Gastrocnemius medialis (tissue), 4 donors: ENCODE data around the gene MKLN1. TPM values are rescaled to one million over a fixed set of nuclear protein-coding genes. Genes with fewer than 3 reads are reported as not detected.

Experiments
- ATAC-seq, 2 donors: fragments of 150-250 bp; one replicate each; pipeline ENCODE4 v1.9.1; 2016
- DNase-seq, 2 donors: peaks; one replicate each; pipeline ENCODE4 v3.0.0-alpha.2; 2019
- H3K27ac ChIP-seq, 4 donors: fragments of 200-600 bp; sonication (generic); 1 replicate in 1 of 4; 2 replicates in 3 of 4; pipeline ENCODE4 v1.5.1; 2016 to 2018; ENCODE audit warnings: mild to moderate bottlenecking in 2 of 4, moderate library complexity in 1 of 4
- H3K27me3 ChIP-seq, 3 donors: fragments of 200-600 bp; sonication (generic) in 2 of 3; 1 replicate in 1 of 3; 2 replicates in 2 of 3; pipeline versions ENCODE4 v1.5.1 to v1.6.0; 2016 to 2019; ENCODE audit warnings: mild to moderate bottlenecking in 1 of 3, moderate library complexity in 1 of 3
- H3K36me3 ChIP-seq, 2 donors: fragments of 200-600 bp; sonication (generic) in 1 of 2; one replicate each; pipeline ENCODE4 v1.5.1; 2017 to 2018
- H3K4me1 ChIP-seq, 2 donors: fragments of 200-600 bp; sonication (generic) in 1 of 2; one replicate each; pipeline ENCODE4 v1.5.1; 2016 to 2017; ENCODE audit warnings: mild to moderate bottlenecking in 2 of 2
- H3K4me3 ChIP-seq, 4 donors: fragments of 200-600 bp; sonication (generic) in 3 of 4; 1 replicate in 1 of 4; 2 replicates in 3 of 4; pipeline ENCODE4 v1.5.1; 2016 to 2019; ENCODE audit warnings: mild to moderate bottlenecking in 2 of 4
- H3K9me3 ChIP-seq, 3 donors: fragments of 200-600 bp; sonication (generic) in 2 of 3; 1 replicate in 1 of 3; 2 replicates in 2 of 3; pipeline ENCODE4 v1.5.1; 2016 to 2019
- POLR2A ChIP-seq, 2 donors: fragments of 450-650 bp; IDR thresholded peaks; one replicate each; pipeline ENCODE4 v1.6.1; 2017; ENCODE audit warnings: antibody characterized with exemption in 2 of 2, mild to moderate bottlenecking in 2 of 2, moderate library complexity in 2 of 2
- in situ Hi-C, 4 donors: fragments of 200-750 bp; cut with MboI; loops; one replicate each; pipeline versions ENCODE4 v1.15.0 to v1.8.0; 2017; ENCODE audit warnings: low sequenced_read_pairs in 4 of 4
- intact Hi-C: fragments of 100-400 bp; cut with DNase I; formaldehyde crosslinking; loops from one replicate; pipeline ENCODE4 v1.15.1; 2023; ENCODE audit warnings: low total_unique reads
- total RNA-seq, 4 donors: library from RNA; depleted of rRNA; stranded (reverse); fragments of >200 nt; gene quantifications; one replicate each; pipeline versions ENCODE4 v1.1.0 to v1.2.3, GENCODE V29; 2016
- TF ChIP-seq, protein P1 (sequence below), 5 experiments: fragments of 450-650 bp in 3 of 5; fragments of 200-600 bp in 2 of 5; sonication (generic) in 2 of 5; IDR thresholded peaks in 4 of 5; conservative IDR thresholded peaks in 1 of 5; 1 replicate in 4 of 5; 2 replicates in 1 of 5; pipeline ENCODE4 v1.5.1; 2016 to 2019; ENCODE audit warnings: antibody characterized with exemption in 5 of 5, mild to moderate bottlenecking in 3 of 5, moderate library complexity in 3 of 5

The MKLN1 gene
- total RNA-seq, 4 donors from 2014 or later, result 29.1 to 81.1 (median 48.9) TPM

DNA sequence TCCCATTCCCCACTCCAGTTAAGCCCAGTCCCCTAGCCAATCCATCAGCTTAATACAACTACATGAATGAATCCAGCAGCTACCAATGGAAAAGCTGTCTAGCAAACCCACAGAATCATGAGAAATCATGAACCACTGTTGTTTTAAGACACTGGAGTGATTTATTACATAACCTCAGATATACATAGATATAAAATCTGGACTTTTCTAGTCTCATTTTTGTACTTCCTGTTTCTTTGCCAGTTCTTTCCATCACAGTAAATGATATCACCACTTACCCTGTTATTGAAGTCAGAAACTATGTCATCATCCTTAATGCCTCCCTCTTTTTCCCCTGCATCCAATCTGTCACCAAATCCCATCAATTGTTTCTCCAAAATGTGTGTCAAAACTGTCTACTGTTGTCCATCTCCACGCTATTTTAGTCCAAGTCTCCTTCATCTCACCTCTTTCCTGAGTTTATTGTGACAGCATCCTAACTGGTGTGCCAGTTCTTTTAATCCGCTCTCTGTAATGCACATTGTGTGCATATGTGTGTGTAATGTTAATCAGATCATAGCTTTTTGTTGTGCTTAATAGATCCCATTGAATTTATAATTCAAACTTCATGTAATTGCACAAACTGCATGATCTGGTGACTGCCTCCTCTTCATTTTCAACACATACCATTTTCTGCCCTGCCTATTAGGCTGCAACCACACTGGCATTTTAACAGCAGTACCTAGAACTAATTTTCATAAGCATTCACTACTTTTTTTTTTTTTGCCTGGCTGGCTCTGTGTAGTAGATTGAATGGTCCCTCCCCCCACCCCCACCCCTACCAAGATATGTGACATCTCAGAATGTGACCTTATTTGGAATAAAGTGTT lies 56.0 kb downstream of the MKLN1 start:
- no peak for TF ChIP-seq POLR2A (IDR thresholded peaks at IDR 0.05)
- TF ChIP-seq, protein P1, sequence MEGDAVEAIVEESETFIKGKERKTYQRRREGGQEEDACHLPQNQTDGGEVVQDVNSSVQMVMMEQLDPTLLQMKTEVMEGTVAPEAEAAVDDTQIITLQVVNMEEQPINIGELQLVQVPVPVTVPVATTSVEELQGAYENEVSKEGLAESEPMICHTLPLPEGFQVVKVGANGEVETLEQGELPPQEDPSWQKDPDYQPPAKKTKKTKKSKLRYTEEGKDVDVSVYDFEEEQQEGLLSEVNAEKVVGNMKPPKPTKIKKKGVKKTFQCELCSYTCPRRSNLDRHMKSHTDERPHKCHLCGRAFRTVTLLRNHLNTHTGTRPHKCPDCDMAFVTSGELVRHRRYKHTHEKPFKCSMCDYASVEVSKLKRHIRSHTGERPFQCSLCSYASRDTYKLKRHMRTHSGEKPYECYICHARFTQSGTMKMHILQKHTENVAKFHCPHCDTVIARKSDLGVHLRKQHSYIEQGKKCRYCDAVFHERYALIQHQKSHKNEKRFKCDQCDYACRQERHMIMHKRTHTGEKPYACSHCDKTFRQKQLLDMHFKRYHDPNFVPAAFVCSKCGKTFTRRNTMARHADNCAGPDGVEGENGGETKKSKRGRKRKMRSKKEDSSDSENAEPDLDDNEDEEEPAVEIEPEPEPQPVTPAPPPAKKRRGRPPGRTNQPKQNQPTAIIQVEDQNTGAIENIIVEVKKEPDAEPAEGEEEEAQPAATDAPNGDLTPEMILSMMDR (IDR thresholded peaks at IDR 0.05 in 4 of 5, conservative IDR thresholded peaks at IDR 0.05 in 1 of 5), result no peak
- H3K4me1 ChIP-seq, result peaks cover 6 to 8% of the 10 kb centered on the region in 2 donors
- ATAC-seq (no peak), DNase-seq (no peak)
- intact Hi-C loops (no loop called here), in situ Hi-C loops (no loop called here)
- H3K36me3 ChIP-seq, result no peaks in the 10 kb centered on the region
- no peak overlapping the region for H3K27ac ChIP-seq
- H3K27me3 ChIP-seq, result no peaks in the 10 kb centered on the region
- H3K4me3 ChIP-seq, result no peak overlapping the region
- no peaks in the 10 kb centered on the region for H3K9me3 ChIP-seq

DNA sequence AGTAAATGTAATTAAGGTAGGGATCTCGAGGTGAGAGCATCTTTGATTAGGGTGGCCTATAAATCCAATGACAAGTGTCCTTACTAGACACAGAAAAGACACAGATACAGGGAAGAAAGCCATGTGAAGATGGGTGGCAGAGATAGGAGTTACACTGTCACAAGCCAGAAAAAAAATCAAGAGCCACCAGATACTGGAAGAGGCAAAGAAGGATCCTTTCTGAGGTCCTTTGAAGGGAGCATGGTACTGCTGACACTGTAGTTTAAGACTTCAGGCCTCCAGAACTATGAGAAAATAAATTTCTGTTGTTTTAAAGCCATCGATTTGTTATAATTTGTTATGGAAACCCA lies 56.6 kb downstream of the MKLN1 start:
- in situ Hi-C loops (no loop called here), intact Hi-C loops (no loop called here)
- no peak for TF ChIP-seq POLR2A (IDR thresholded peaks at IDR 0.05)
- TF ChIP-seq, protein P1 (IDR thresholded peaks at IDR 0.05 in 4 of 5, conservative IDR thresholded peaks at IDR 0.05 in 1 of 5), result no peak
- no peaks in the 10 kb centered on the region for H3K36me3 ChIP-seq
- H3K27ac ChIP-seq, result no peak overlapping the region
- DNase-seq (no peak), ATAC-seq (no peak)
- peaks cover 6 to 8% of the 10 kb centered on the region in 2 donors for H3K4me1 ChIP-seq
- no peaks in the 10 kb centered on the region for H3K27me3 ChIP-seq
- H3K4me3 ChIP-seq, result no peak overlapping the region
- no peaks in the 10 kb centered on the region for H3K9me3 ChIP-seq

DNA sequence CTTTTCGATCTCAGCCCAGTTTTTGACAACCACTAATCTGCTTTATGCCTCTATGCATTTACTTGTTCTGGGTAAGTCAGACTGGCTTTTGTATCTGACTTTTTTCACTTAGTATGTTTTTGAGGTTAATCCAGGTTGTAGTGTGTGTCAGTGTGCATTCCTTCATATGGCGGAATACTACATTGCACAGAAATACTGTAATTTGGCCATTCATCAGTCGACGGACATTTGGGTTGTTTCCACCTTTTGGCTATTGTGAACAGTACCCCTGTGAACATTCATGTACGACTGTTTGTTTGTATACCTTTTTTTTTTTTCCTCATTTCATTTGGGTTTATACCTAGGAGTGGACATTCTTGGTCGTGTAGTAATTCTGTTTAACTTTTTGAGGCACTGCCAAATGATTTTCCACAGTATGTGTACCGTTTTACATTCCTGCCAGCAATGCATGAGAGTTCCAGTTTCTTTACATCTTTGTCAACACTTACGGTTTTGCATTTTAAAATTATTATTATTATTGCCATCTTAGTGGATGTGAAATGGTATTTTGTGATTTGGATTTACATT lies 57.4 kb downstream of the MKLN1 start:
- intact Hi-C loops (no loop called here), in situ Hi-C loops (no loop called here)
- no peak for DNase-seq
- H3K27me3 ChIP-seq, result no peaks in the 10 kb centered on the region
- no peak for ATAC-seq
- H3K4me1 ChIP-seq, result peaks cover 6 to 8% of the 10 kb centered on the region in 2 donors
- no peaks in the 10 kb centered on the region for H3K36me3 ChIP-seq
- H3K9me3 ChIP-seq, result no peaks in the 10 kb centered on the region
- TF ChIP-seq, protein P1 (IDR thresholded peaks at IDR 0.05 in 4 of 5, conservative IDR thresholded peaks at IDR 0.05 in 1 of 5), result no peak
- no peak for TF ChIP-seq POLR2A (IDR thresholded peaks at IDR 0.05)
- no peak overlapping the region for H3K4me3 ChIP-seq
- no peak overlapping the region for H3K27ac ChIP-seq

DNA sequence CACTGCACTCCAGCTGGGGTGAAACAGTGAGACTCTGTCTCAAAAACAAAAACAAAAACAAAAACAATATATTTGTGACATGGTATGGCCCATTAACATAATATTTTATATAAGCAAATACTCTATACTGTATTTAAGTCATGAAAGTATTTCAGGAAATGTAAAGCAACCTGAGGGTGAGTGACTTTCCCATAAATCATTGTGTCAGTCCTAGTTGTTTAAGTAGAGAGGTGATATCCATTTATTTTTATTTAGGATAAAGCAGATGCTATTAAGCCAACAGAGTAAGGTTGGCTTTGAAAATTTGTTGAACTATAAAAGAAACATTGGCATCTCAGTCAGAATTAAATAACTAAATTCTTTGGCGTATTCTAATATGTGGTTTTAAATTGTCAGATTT lies 60.5 kb downstream of the MKLN1 start:
- Histone ChIP-seq H3K4me1 (peaks cover 12 to 14% of the 10 kb centered on the region in 2 donors), H3K36me3 (no peaks in the 10 kb centered on the region), H3K4me3 (no peak overlapping the region), H3K9me3 (no peaks in the 10 kb centered on the region), H3K27me3 (no peaks in the 10 kb centered on the region), H3K27ac (no peak overlapping the region)
- TF ChIP-seq POLR2A (IDR thresholded peaks at IDR 0.05), result no peak
- TF ChIP-seq, protein P1 (IDR thresholded peaks at IDR 0.05 in 4 of 5, conservative IDR thresholded peaks at IDR 0.05 in 1 of 5), result no peak
- ATAC-seq, result no peak
- DNase-seq, result no peak
- in situ Hi-C loops, result no loop called here
- intact Hi-C loops, result no loop called here
